WTC11 (cell line): Measurements from ENCODE around the gene MED12.

Source experiments
- ARID4B ChIP-seq: sonication (generic); formaldehyde crosslinking; IDR thresholded peaks from 2 replicates; pipeline ENCODE4 v1.8.0; 2023; ENCODE audit warnings: missing genetic modification reagents, mild to moderate bottlenecking, borderline replicate concordance
- FOXP1 ChIP-seq: sonication (generic); formaldehyde crosslinking; IDR thresholded peaks from 2 replicates; pipeline ENCODE4 v1.8.0; 2022; ENCODE audit warnings: missing genetic modification reagents, mild to moderate bottlenecking, moderate library complexity, borderline replicate concordance
- FOXP4 ChIP-seq: sonication (generic); formaldehyde crosslinking; IDR thresholded peaks from 2 replicates; pipeline ENCODE4 v1.8.0; 2022; ENCODE audit warnings: mild to moderate bottlenecking, missing genetic modification reagents
- JUN ChIP-seq: sonication (generic); formaldehyde crosslinking; IDR thresholded peaks from 2 replicates; pipeline ENCODE4 v1.8.0; 2023; ENCODE audit warnings: mild to moderate bottlenecking, missing genetic modification reagents
- KAT7 ChIP-seq: sonication (generic); formaldehyde crosslinking; IDR thresholded peaks from 2 replicates; pipeline ENCODE4 v1.8.1; 2023; ENCODE audit warnings: missing genetic modification reagents, mild to moderate bottlenecking, borderline replicate concordance
- NR2C2 ChIP-seq: sonication (generic); formaldehyde crosslinking; IDR thresholded peaks from 2 replicates; pipeline ENCODE4 v1.8.0; 2022; ENCODE audit warnings: mild to moderate bottlenecking, missing genetic modification reagents
- SP1 ChIP-seq: sonication (generic); formaldehyde crosslinking; conservative IDR thresholded peaks from 2 replicates; pipeline ENCODE4 v1.8.1; 2022; ENCODE audit warnings: missing genetic modification reagents
- ZNF138 ChIP-seq: sonication (generic); formaldehyde crosslinking; conservative IDR thresholded peaks from 2 replicates; pipeline ENCODE4 v1.8.1; 2022; ENCODE audit warnings: mild to moderate bottlenecking, moderate library complexity, missing genetic modification reagents
- ZNF416 ChIP-seq: fragments of 250-450 bp; sonication (Bioruptor Pico); IDR thresholded peaks from 2 replicates; pipeline ENCODE4 v1.9.0; 2021; ENCODE audit warnings: mild to moderate bottlenecking, inconsistent platforms
- TF ChIP-seq, protein P1 (sequence below): fragments of 200-600 bp; IDR thresholded peaks from 2 replicates; pipeline ENCODE4 v1.8.0; 2022; ENCODE audit warnings: antibody characterized with exemption
- TF ChIP-seq, protein P2 (sequence below): sonication (generic); formaldehyde crosslinking; IDR thresholded peaks from 2 replicates; pipeline ENCODE4 v1.8.1; 2022; ENCODE audit warnings: missing genetic modification reagents, borderline replicate concordance

DNA sequence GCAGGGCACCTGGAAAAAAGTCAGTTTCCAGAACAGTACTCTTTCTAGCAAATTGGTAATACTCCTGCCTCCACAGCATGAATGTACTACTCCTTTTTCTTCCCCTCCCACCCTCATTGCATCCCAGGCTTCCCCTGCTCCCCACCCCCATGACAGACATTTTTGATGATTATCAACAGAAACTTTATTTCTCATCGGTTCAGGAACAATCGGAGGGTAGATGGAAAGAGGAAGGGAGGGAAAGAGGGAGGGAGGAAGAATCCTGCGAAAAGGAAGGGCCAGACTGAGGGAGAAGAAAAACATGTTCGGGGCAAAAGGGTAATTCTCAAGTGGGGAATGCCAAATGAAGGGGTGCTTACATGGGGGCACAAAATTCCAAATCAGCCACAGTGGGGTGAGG lies 11.2 kb upstream of the MED12 start:
- TF ChIP-seq KAT7 (CRISPR knock-in tag) (no peak), ZNF416 (CRISPR knock-in tag) (no peak), FOXP1 (CRISPR knock-in tag) (no peak), SP1 (CRISPR knock-in tag) (no peak), FOXP4 (CRISPR knock-in tag) (no peak), JUN (no peak), ARID4B (no peak), NR2C2 (no peak), ZNF138 (CRISPR knock-in tag) (no peak)
- TF ChIP-seq, protein P1, sequence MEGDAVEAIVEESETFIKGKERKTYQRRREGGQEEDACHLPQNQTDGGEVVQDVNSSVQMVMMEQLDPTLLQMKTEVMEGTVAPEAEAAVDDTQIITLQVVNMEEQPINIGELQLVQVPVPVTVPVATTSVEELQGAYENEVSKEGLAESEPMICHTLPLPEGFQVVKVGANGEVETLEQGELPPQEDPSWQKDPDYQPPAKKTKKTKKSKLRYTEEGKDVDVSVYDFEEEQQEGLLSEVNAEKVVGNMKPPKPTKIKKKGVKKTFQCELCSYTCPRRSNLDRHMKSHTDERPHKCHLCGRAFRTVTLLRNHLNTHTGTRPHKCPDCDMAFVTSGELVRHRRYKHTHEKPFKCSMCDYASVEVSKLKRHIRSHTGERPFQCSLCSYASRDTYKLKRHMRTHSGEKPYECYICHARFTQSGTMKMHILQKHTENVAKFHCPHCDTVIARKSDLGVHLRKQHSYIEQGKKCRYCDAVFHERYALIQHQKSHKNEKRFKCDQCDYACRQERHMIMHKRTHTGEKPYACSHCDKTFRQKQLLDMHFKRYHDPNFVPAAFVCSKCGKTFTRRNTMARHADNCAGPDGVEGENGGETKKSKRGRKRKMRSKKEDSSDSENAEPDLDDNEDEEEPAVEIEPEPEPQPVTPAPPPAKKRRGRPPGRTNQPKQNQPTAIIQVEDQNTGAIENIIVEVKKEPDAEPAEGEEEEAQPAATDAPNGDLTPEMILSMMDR = no peak
- TF ChIP-seq, protein P2, sequence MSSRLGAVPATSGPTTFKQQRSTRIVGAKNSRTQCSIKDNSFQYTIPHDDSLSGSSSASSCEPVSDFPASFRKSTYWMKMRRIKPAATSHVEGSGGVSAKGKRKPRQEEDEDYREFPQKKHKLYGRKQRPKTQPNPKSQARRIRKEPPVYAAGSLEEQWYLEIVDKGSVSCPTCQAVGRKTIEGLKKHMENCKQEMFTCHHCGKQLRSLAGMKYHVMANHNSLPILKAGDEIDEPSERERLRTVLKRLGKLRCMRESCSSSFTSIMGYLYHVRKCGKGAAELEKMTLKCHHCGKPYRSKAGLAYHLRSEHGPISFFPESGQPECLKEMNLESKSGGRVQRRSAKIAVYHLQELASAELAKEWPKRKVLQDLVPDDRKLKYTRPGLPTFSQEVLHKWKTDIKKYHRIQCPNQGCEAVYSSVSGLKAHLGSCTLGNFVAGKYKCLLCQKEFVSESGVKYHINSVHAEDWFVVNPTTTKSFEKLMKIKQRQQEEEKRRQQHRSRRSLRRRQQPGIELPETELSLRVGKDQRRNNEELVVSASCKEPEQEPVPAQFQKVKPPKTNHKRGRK (CRISPR knock-in tag) = no peak
